SU-DHL-6 (cell line): ENCODE data around the gene RAB6A.

Experiments used
- H2AFZ ChIP-seq: fragments of 200-600 bp; sonication (generic); 2 replicates; pipeline ENCODE4 v1.6.1; 2014; ENCODE audit warnings: low read depth, mild to moderate bottlenecking, moderate library complexity, mixed read lengths, antibody characterized with exemption, low read length; ENCODE audit not compliant: severe bottlenecking
- H3F3A ChIP-seq: fragments of 200-600 bp; shearing (Covaris generic); 2 replicates; pipeline ENCODE4 v1.6.0; 2016; ENCODE audit warnings: antibody characterized with exemption, mild to moderate bottlenecking; ENCODE audit not compliant: insufficient read depth
- H3K27ac ChIP-seq: fragments of 200-600 bp; sonication (generic); 2 replicates; pipeline ENCODE4 v1.5.1; 2016; ENCODE audit warnings: low read depth, mild to moderate bottlenecking, low read length, moderate library complexity, mixed read lengths
- H3K27me3 ChIP-seq: fragments of 200-600 bp; sonication (generic), shearing (Covaris generic); 2 replicates; pipeline ENCODE4 v1.6.0; 2014; ENCODE audit warnings: mild to moderate bottlenecking, low read length
- H3K36me3 ChIP-seq: fragments of 200-600 bp; sonication (generic); 2 replicates; pipeline ENCODE4 v1.6.1; 2014; ENCODE audit warnings: mild to moderate bottlenecking, low read length, mixed read lengths
- H3K4me2 ChIP-seq: fragments of 300-600, 200-600 bp; shearing (Covaris generic), sonication (generic); 2 replicates; pipeline ENCODE4 v1.6.0; 2014; ENCODE audit warnings: low read length, low read depth, mild to moderate bottlenecking; ENCODE audit not compliant: poor library complexity, severe bottlenecking
- H3K4me3 ChIP-seq: fragments of 200-600 bp; sonication (generic); 2 replicates; pipeline ENCODE4 v1.5.1; 2014; ENCODE audit warnings: antibody characterized with exemption, low read length, mild to moderate bottlenecking, mixed read lengths; ENCODE audit not compliant: insufficient read depth, poor library complexity, severe bottlenecking
- H3K79me2 ChIP-seq: fragments of 200-600 bp; sonication (generic); 2 replicates; pipeline ENCODE4 v1.6.1; 2014; ENCODE audit warnings: mild to moderate bottlenecking, low read length, moderate library complexity; ENCODE audit not compliant: insufficient read depth
- H3K9ac ChIP-seq: fragments of 200-600 bp; sonication (generic); 2 replicates; pipeline ENCODE4 v1.7.0; 2014; ENCODE audit warnings: mild to moderate bottlenecking, low read length
- H3K9me2 ChIP-seq: fragments of 200-600 bp; sonication (generic); replicated peaks from 2 replicates; pipeline ENCODE4 v1.6.1; 2014; ENCODE audit warnings: low read length; ENCODE audit not compliant: insufficient read depth
- H3K9me3 ChIP-seq: fragments of 200-600 bp; sonication (generic); 2 replicates; pipeline ENCODE4 v1.6.1; 2014; ENCODE audit warnings: low read length, mixed read lengths; ENCODE audit not compliant: insufficient read depth
- H4K20me1 ChIP-seq: fragments of 200-600 bp; sonication (generic); 2 replicates; pipeline ENCODE4 v1.6.1; 2014; ENCODE audit warnings: low read depth, mild to moderate bottlenecking, antibody characterized with exemption, low read length, moderate library complexity, mixed read lengths
- CTCF ChIP-seq: fragments of 200-600 bp; sonication (generic); IDR thresholded peaks from one replicate; pipeline ENCODE4 v1.5.1; 2017; ENCODE audit warnings: antibody characterized with exemption, mild to moderate bottlenecking, low read length, moderate library complexity; ENCODE audit not compliant: insufficient read depth, poor library complexity, severe bottlenecking
- EZH2phosphoT487 ChIP-seq: fragments of 200-600 bp; sonication (generic), shearing (Covaris generic); conservative IDR thresholded peaks from 2 replicates; pipeline ENCODE4 v1.6.1; 2018; ENCODE audit warnings: mild to moderate bottlenecking, antibody characterized with exemption, low read length, moderate library complexity, mixed read lengths

The RAB6A gene

GRCh38 chr11:73762732-73763131 lies 1.9 kb upstream of the RAB6A start:
- H3K9me3 ChIP-seq = no peaks in the 10 kb centered on the region
- peaks cover 13% of the 10 kb centered on the region; the same call in 1 of the 2 replicates for H4K20me1 ChIP-seq
- no peaks in the 10 kb centered on the region for H3K27me3 ChIP-seq
- no peak for TF ChIP-seq CTCF
- TF ChIP-seq EZH2phosphoT487 = no peak
- H3K9me2 ChIP-seq = no peaks in the 10 kb centered on the region
- no peaks in the 10 kb centered on the region for H3K36me3 ChIP-seq
- H3K79me2 ChIP-seq = peaks cover 30% of the 10 kb centered on the region
- no peak overlapping the region for H3K27ac ChIP-seq
- peak overlapping the region; percentile 73 for H2AFZ ChIP-seq
- H3F3A ChIP-seq = peaks cover 28% of the 10 kb centered on the region
- no peak overlapping the region for H3K9ac ChIP-seq
- H3K4me2 ChIP-seq = no peak overlapping the region
- H3K4me3 ChIP-seq = no peak overlapping the region

- Histone ChIP-seq H3K27ac (no peak overlapping the region), H3K27me3 (no peaks in the 10 kb centered on the region), H3K9me2 (no peaks in the 10 kb centered on the region), H2AFZ (peak overlapping the region; percentile 88), H3K79me2 (peaks cover 41% of the 10 kb centered on the region), H3F3A (peaks cover 28% of the 10 kb centered on the region), H3K36me3 (no peaks in the 10 kb centered on the region), H3K9ac (peak overlapping the region; percentile 83), H3K4me3 (peak overlapping the region; percentile 42), H4K20me1 (peaks cover 14% of the 10 kb centered on the region; the same call in 1 of the 2 replicates), H3K9me3 (no peaks in the 10 kb centered on the region), H3K4me2 (peak overlapping the region; percentile 89)
- TF ChIP-seq EZH2phosphoT487 (no peak), CTCF (no peak)
These were observed 600 bp upstream of the RAB6A start for GRCh38 chr11:73761403-73761945.

GRCh38 chr11:73760135-73760678 lies 667 bp downstream of the RAB6A start:
- Histone ChIP-seq H3K4me2 (peak overlapping the region; percentile 89), H4K20me1 (peaks cover 14% of the 10 kb centered on the region; the same call in 1 of the 2 replicates), H3K9me3 (no peaks in the 10 kb centered on the region), H3F3A (peaks cover 28% of the 10 kb centered on the region), H3K9ac (peak overlapping the region; percentile 83), H3K36me3 (no peaks in the 10 kb centered on the region), H3K9me2 (no peaks in the 10 kb centered on the region), H3K27me3 (no peaks in the 10 kb centered on the region), H2AFZ (peak overlapping the region; percentile 72), H3K79me2 (peaks cover 51% of the 10 kb centered on the region), H3K4me3 (peak overlapping the region; percentile 84), H3K27ac (0 out of 2 replicates have a peak overlapping the region, but pooled peaks have one; percentile 56)
- no peak for TF ChIP-seq CTCF
- no peak for TF ChIP-seq EZH2phosphoT487
